HG03103 (cell line): ENCODE results near the gene ANKHD1.
"Not testable (repeated sequence)": the region's sequence is repeated elsewhere in the genome, so short reads cannot be mapped to it uniquely, and the experiment has no call there.

Experiments
- ATAC-seq: cut with Tn5 transposase; IDR thresholded peaks from one replicate; pipeline ENCODE4 v1.9.1; 2021; ENCODE audit warnings: low read depth; ENCODE audit not compliant: unreplicated experiment

The ANKHD1 gene

DNA sequence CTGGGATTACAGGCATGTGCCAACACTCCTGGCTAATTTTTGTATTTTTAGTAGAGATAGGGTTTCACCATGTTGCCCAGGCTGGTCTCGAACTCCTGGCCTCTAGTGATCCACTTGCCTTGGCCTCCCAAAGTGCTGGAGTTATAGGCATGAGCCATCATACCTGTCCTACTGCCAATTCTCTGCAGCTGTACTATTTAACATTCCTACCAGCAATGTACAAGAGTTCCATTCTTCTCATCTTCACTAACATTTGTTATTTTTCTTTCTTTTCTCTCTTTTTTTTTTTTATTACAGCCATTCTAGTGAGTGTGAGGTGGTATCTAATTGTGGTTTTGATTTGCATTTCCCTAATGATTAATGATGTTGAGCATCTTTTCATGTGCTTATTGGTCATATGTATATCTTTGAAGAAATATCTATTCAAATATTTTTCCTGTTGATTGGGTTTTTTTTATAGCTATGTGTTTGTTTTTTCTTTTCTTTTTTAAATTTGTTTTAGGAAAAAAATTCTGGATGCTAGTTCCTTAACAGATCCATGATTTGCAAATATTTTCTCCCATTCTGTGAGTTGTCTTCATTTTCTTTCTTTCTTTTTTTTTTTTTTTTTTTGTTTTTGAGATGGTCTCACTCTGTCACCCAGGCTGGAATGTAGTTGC lies 17.4 kb downstream of the ANKHD1 start:
- no peak for ATAC-seq

GRCh38 chr5:140420226-140420570 lies 18.6 kb downstream of the ANKHD1 start:
- no peak for ATAC-seq

DNA sequence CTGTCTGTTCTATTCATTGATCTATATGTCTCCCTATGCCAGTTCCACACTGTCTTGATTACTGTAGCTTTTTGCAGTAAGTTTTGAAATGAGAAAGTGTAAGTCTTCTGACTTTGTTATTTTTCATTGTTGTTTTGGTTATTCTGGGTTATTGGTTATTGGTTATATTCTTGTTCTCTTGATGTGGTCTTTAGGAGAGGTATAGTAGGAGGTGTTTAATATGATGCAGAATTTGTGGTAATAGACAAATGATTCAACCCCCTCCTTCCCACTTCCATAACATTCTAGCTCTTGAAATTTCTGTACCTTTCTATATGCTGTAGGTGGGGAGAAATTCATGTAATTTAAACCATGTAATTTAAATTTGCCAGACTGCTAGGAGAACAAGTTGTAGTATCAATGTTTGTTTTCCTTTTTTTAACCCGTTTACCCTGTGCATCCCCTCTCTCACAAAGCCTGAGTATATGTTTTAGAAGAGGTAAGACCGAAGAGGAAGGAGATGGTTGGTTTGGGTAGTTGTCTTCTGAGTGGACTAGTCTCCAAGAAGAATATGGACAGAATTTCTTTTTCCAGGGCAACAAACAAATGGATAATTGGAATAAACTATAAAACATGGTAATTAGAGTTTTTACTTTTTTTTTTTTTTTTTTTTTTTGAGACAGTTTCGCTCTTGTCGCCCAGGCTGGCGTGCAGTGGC lies 19.2 kb downstream of the ANKHD1 start:
- ATAC-seq = no peak

- ATAC-seq = not testable (repeated sequence)
These were observed 19.7 kb downstream of the ANKHD1 start for GRCh38 chr5:140421375-140421774.

DNA sequence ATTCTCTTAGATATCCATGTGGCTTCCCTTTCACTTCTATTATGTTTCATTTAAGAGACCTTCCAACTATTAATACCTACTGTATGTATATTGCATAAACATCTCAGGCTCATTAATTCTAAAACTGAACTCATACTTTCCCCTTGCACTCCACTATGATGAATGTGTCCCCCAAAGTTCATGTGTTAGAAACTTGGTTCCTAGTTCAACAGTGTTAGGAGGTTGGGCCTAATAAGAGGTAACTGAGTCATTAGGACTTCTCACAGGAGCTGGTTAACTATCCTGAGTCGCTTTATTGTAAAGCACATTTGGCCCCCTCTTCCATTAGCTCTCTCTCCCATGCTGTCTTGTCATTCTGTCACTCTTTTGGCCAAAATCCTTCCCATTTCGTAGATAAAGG lies 22.0 kb downstream of the ANKHD1 start:
- ATAC-seq = no peak

DNA sequence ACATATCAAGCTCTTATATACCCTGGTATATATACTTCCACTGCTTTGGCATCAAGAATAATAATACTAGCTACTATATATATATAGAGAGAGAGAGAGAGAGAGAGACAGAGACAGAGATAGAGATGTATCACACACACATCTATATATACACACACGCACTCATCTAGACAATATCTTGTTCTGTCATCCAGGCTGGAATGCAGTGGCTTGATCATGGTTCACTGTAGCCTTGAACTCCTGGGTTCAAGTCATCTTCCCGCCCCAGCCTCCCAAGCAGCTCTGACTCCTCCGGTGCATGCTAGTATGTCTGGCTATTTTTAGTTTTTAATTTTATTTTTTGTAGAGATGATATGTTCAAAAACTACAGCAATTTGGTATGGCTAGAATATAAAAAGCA lies 22.5 kb downstream of the ANKHD1 start:
- ATAC-seq = no peak

GRCh38 chr5:140427726-140428125 lies 26.1 kb downstream of the ANKHD1 start:
- ATAC-seq = not testable (repeated sequence)

- ATAC-seq = no peak
These were observed 28.1 kb downstream of the ANKHD1 start for GRCh38 chr5:140429724-140430123.

DNA sequence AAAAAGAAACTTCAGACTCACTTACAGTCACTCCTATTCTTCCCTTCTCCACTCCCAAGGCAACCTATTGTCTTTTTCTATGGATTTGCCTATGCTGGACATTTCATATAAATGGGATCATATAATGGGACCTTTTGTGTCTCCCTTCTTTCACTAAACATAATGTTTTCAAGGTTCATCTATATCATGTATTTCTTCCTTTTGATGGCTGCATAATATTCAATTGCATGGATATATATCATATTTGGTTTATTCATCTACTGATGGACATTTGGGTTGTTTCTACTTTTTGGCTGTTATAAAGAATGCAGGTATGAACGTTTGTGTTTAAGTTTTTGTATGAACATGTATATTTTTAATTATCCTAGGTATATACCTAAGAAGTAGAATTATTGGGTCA lies 30.6 kb downstream of the ANKHD1 start:
- ATAC-seq = no peak

- ATAC-seq = no peak
These were observed 31.3 kb downstream of the ANKHD1 start for GRCh38 chr5:140432916-140433315.

DNA sequence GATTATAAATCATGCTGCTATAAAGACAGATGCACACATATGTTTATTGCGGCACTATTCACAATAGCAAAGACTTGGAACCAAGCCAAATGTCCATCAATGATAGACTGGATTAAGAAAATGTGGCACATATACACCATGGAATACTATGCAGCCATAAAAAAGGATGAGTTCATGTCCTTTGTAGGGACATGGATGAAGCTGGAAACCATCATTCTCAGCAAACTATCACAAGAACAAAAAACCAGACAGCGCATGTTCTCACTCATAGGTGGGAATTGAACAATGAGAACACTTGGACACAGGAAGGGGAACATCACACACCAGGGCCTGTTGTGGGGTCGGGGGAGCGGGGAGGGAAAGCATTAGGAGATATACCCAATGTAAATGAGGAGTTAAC lies 55.7 kb downstream of the ANKHD1 start:
- not testable (repeated sequence) for ATAC-seq

DNA sequence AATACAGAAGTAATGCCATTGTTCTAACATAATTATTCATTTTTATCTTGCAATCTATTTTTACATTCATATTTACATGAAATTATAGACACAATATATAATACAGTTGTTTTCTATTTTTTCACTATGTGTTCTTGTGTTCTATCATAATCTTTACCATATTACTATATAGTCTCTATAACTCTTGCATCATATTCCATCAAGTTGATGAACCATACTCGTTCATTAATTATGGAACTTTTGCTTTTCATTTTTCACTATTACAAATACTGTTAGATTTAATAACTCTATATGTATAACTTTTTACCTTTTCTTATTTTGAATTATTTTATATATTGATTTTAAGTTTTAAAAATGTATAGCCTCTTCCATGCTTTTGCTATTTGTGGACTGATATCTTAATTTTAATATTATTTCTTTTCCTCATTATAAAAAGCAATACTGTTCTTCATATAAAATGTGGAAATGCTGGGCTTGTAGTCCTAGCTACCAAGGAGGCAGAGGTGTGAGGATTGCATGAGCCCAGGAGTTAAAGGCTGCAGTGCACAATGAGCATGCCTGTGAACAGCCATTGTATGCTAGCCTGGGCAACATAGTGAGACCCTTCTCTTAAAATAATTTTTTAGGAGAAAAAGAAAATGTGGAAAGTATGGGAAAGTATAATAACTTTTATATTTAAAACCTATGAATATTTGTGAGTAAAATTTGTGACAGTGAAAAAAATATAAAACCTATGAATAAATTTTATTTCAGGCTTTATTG lies 65.5 kb downstream of the ANKHD1 start:
- no peak for ATAC-seq

DNA sequence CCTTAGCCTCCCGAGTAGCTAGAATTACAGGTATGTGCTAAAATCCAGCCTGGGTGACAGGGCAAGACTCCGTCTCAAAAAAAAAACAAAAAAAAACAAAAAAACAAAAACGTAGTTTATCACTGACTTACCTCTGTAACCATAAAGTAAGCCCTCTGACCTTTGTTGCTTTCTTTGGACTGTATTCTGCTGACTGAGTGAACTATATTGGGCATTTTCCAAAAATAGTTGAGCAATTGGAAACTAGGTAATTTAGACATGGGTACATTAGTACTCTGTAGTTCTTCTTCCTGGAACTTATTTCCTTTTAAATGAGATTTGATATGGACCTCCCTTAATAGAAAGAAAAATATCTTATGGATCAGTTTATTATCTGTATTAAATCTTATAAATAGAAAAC lies 66.6 kb downstream of the ANKHD1 start:
- no peak for ATAC-seq

GRCh38 chr5:140469259-140469658 lies 67.6 kb downstream of the ANKHD1 start:
- no peak for ATAC-seq

DNA sequence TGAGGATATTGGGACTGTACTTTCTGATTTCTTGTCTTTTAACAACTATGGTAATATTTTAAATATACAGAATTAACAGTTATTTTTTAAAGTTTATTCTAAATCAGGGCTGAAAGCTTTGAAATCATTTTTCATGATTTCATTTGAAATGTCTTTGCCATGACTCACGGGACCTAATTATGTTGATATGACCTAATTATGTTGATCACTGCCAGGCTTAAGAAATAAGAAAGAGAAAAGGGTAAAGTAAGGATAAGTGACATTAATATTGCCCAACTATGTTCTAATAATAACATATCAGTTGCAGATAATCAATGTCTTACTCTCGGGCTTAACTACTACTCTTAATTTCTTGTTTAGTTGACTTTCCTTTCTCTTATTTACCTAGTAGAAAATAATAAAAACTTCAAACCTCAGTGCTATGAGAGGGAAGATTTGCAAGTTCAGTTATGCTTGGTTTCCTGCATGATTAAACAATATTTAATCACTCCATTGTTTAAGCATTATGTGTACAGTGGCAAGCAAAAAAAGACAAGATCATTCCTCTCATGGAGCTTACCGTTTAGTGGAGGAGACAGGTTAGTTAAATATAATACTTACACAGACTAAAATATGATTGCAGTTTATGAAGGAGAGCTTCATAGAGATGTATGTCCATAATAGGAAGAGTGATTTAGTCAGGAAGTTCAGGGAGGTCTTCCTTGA lies 78.8 kb downstream of the ANKHD1 start:
- ATAC-seq = no peak

- ATAC-seq = no peak
These were observed 80.1 kb downstream of the ANKHD1 start for GRCh38 chr5:140481758-140482157.

DNA sequence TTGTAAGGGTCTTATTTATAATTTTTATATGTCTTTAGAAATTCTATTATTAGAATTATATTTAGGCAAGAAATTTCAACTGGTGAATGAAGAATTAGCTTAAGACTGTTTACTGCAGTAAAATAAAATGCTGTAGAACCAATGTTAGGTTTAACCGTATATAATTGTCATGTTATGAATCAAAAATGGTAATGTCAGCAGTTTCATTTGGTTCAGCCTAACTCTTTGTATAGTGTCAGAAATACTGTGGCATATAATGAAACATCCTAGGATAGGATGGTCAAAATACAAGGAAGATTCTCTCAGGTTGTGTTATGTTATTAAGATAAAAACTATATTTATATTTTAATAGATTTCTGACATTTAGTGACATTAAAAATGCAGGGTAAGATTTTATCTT lies 81.4 kb downstream of the ANKHD1 start:
- ATAC-seq = no peak

DNA sequence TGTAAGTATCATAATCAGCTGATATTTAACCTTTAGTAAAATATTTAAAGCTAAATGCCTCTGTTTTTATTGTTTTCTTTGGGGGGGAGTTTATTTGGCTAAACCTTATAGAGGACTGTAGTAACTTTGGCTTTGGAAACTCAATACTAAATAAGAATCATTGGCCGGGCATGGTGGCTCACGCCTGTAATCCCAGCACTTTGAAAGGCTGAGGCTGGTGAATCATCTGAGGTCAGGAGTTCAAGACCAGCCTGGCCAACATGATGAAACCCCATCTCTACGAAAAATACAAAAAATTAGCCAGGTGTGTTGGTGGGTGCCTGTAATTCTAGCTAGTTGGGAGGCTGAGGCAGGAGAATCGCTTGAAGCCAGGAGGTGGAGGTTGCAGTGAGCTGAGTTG lies 86.5 kb downstream of the ANKHD1 start:
- not testable (repeated sequence) for ATAC-seq

DNA sequence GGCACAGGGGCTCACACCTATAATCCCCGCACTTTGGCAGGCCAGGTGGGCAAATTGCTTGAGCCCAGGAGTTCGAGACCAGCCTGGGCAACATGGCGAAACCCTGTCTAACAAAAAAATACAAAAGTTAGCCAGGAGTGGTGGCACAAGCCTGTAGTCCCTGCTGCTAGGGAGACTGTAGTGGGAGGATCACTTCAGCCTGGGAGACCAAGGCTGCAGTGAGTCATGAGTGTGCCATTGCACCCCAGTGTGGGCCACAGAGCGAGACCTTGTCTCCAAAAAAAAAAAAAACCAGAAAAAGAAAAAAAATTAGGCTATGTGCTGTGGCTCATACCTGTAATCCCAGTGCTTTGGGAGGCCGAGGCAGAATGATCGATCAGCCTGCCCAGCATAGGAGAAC lies 87.3 kb downstream of the ANKHD1 start:
- no peak for ATAC-seq

DNA sequence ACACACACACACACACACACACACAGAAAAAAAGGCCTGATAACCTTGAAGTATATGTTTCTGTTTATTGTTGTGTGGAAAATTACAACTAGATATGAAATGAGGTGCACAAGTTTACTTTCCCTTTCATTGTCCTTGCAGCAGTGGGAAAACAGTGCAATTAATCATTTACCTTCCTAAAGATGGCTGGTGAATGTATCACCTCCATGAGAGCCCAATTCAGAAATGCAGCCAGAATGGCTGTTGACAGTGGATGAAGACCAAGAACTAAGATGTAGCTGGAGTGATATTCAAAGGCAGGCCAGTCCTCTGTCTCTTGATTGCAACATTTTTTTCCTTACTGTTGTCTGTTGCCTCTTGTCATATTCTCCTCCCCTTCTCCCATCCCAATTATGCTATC lies 96.3 kb downstream of the ANKHD1 start:
- no peak for ATAC-seq

GRCh38 chr5:140498591-140498990 lies 97.0 kb downstream of the ANKHD1 start:
- ATAC-seq = no peak
